GM12878 (cell line): ENCODE measurements around the gene CCDC88A. TPM values are rescaled to one million over a fixed set of nuclear protein-coding genes. Genes with fewer than 3 reads are reported as not detected.

Source experiments
- ATAC-seq: fragments of 200-7000 bp; cut with Tn5 transposase; 3 replicates; pipeline ENCODE4 v1.9.1; 2020; ENCODE audit warnings: mild to moderate bottlenecking, moderate library complexity
- BruUV-seq: library from RNA; stranded (reverse); fragments of 400-500 nt; replicated peaks from 2 replicates; lab custom pipeline; 2021; lab: Mats Ljungman, UMichigan
- CTCF ChIA-PET: fragments of 300-600 bp; sonication (Branson Sonifier 250); formaldehyde crosslinking; extraction: SDS; loops from one replicate; lab custom pipeline; 2021; ENCODE audit warnings: inconsistent platforms; lab: Yijun Ruan, JAX
- POLR2A ChIA-PET: fragments of 350-600 bp; formaldehyde crosslinking; extraction: SDS; loops from one replicate; lab custom pipeline; 2021; ENCODE audit warnings: inconsistent platforms; lab: Charles Lee
- RAD21 ChIA-PET: fragments of 300-600 bp; sonication (Branson Sonifier 250); formaldehyde crosslinking; loops from one replicate; lab custom pipeline; 2023; ENCODE audit warnings: antibody characterized with exemption; ENCODE audit not compliant: unreplicated experiment; lab: Charles Lee
- SMC1A ChIA-PET: fragments of 300-600 bp; sonication (Branson Sonifier 250); formaldehyde crosslinking; loops from one replicate; lab custom pipeline; 2023; ENCODE audit not compliant: unreplicated experiment, uncharacterized antibody; lab: Charles Lee
- DNase-seq: peaks from one replicate; pipeline ENCODE4 v3.0.0-alpha.2; 2011; ENCODE audit warnings: low read depth, low spot score
- FAIRE-seq: peaks from 3 replicates; lab custom pipeline; 2011; peaks lifted over from hg19 to GRCh38; lab: Jason Lieb, UNC
- H2AFZ ChIP-seq: 2 replicates; pipeline ENCODE4 v1.6.0; 2011; ENCODE audit warnings: low read depth, low read length, control low read depth; ENCODE audit not compliant: control insufficient read depth
- H3K27ac ChIP-seq: 2 replicates; pipeline ENCODE4 v1.5.1; 2011; ENCODE audit warnings: control low read depth; ENCODE audit not compliant: control insufficient read depth, insufficient read depth
- H3K27me3 ChIP-seq, 2 experiments: replicated peaks in 1 of 2; 2 replicates each; pipeline versions ENCODE4 v1.6.0 to v1.6.1; 2011; ENCODE audit warnings: low read length in 1 of 2; ENCODE audit not compliant: control insufficient read depth in 2 of 2, insufficient read depth in 2 of 2
- H3K36me3 ChIP-seq, 2 experiments: 2 replicates each; pipeline ENCODE4 v1.5.1; 2011; ENCODE audit warnings: low read length in 1 of 2; ENCODE audit not compliant: control insufficient read depth in 2 of 2, insufficient read depth in 2 of 2
- H3K4me1 ChIP-seq: 2 replicates; pipeline ENCODE4 v1.6.1; 2011; ENCODE audit warnings: mild to moderate bottlenecking, low read length, moderate library complexity, mixed read lengths; ENCODE audit not compliant: control insufficient read depth, insufficient read depth
- H3K4me2 ChIP-seq: 2 replicates; pipeline ENCODE4 v1.6.0; 2011; ENCODE audit warnings: control low read depth; ENCODE audit not compliant: control insufficient read depth, insufficient read depth
- H3K4me3 ChIP-seq: fragments of 200-600 bp; sonication (generic); 2 replicates; pipeline ENCODE4 v1.5.1; 2016
- H3K79me2 ChIP-seq: 2 replicates; pipeline ENCODE4 v1.6.0; 2011; ENCODE audit warnings: low read length; ENCODE audit not compliant: control insufficient read depth, insufficient read depth
- H3K9ac ChIP-seq: 2 replicates; pipeline ENCODE4 v1.8.0; 2011; ENCODE audit warnings: low read length, control low read depth, mixed read lengths; ENCODE audit not compliant: control insufficient read depth, insufficient read depth
- H3K9me3 ChIP-seq: replicated peaks from 3 replicates; pipeline ENCODE4 v1.5.1; 2011; ENCODE audit warnings: mild to moderate bottlenecking, low read length; ENCODE audit not compliant: control insufficient read depth, insufficient read depth
- H4K20me1 ChIP-seq: 2 replicates; pipeline ENCODE4 v1.6.0; 2011; ENCODE audit not compliant: control insufficient read depth, insufficient read depth
- EGR1 ChIP-seq, 2 experiments: IDR thresholded peaks; 1 replicate in 1 of 2; 2 replicates in 1 of 2; pipeline ENCODE4 v1.6.1; 2011 to 2012; ENCODE audit warnings: low read depth in 2 of 2, low read length in 2 of 2, borderline replicate concordance in 1 of 2, mild to moderate bottlenecking in 1 of 2, moderate library complexity in 1 of 2
- FOXM1 ChIP-seq: IDR thresholded peaks from 2 replicates; pipeline ENCODE4 v1.6.1; 2012; ENCODE audit warnings: low read depth, mild to moderate bottlenecking, inconsistent platforms, low read length, moderate library complexity
- IRF5 ChIP-seq: fragments of 450-650 bp; IDR thresholded peaks from 2 replicates; pipeline ENCODE4 v1.6.1; 2017; ENCODE audit warnings: borderline replicate concordance
- JUNB ChIP-seq: IDR thresholded peaks from 2 replicates; pipeline ENCODE4 v1.6.1; 2016; ENCODE audit warnings: antibody characterized with exemption, mild to moderate bottlenecking
- NFYA ChIP-seq: IDR thresholded peaks from 2 replicates; pipeline ENCODE4 v1.6.1; 2011; ENCODE audit warnings: low read depth, mild to moderate bottlenecking, low read length, improper control_type of control experiment, borderline replicate concordance
- PKNOX1 ChIP-seq: fragments of 450-650 bp; IDR thresholded peaks from 2 replicates; pipeline ENCODE4 v1.6.1; 2016; ENCODE audit warnings: mild to moderate bottlenecking
- RB1 ChIP-seq: fragments of 450-650 bp; formaldehyde crosslinking; IDR thresholded peaks from 2 replicates; pipeline ENCODE4 v1.6.1; 2017; ENCODE audit warnings: mild to moderate bottlenecking, borderline replicate concordance
- SIX5 ChIP-seq: IDR thresholded peaks from 2 replicates; pipeline ENCODE4 v1.6.1; 2011; ENCODE audit warnings: mild to moderate bottlenecking, low read depth, low read length, moderate library complexity; ENCODE audit not compliant: severe bottlenecking
- SKIL ChIP-seq: fragments of 450-650 bp; IDR thresholded peaks from 2 replicates; pipeline ENCODE4 v1.6.1; 2017; ENCODE audit warnings: mild to moderate bottlenecking, low read depth, inconsistent platforms; ENCODE audit not compliant: poor library complexity, severe bottlenecking
- SP1 ChIP-seq: IDR thresholded peaks from one replicate; pipeline ENCODE4 v1.6.1; 2011; ENCODE audit warnings: low read depth, low read length
- SPI1 ChIP-seq: IDR thresholded peaks from 2 replicates; pipeline ENCODE4 v1.6.1; 2011; ENCODE audit warnings: low read depth, mild to moderate bottlenecking, low read length, moderate library complexity, borderline replicate concordance; ENCODE audit not compliant: insufficient read depth
- WRNIP1 ChIP-seq: IDR thresholded peaks from 2 replicates; pipeline ENCODE4 v1.6.1; 2011; ENCODE audit warnings: low read depth, low read length, improper control_type of control experiment, borderline replicate concordance
- ZNF274 ChIP-seq: IDR thresholded peaks from one replicate; pipeline ENCODE4 v1.8.0; 2011; ENCODE audit not compliant: insufficient read length, insufficient read depth
- WGBS: methylation state at CpG from one replicate; pipeline ENCODE4 v1.1.6; 2016; ENCODE audit warnings: low lambda C conversion rate; ENCODE audit not compliant: insufficient replicate concordance, insufficient coverage; ENCODE audit errors: missing lambda C conversion rate; 5-methylcytosine and 5-hydroxymethylcytosine counted together
- in situ Hi-C: fragments of 300-500 bp; cut with MboI; formaldehyde crosslinking; loops from 9 replicates; pipeline ENCODE4 v1.14.3; 2018; ENCODE audit warnings: mixed read lengths
- intact Hi-C: fragments of 100-400 bp; cut with micrococcal nuclease; formaldehyde crosslinking; loops from one replicate; pipeline ENCODE4 v1.14.2; 2022; ENCODE audit not compliant: unreplicated experiment
- polyA plus RNA-seq, 11 experiments: library from polyadenylated mRNA; depleted of rRNA in 4 of 11; unstranded in 6 of 11; stranded (reverse) in 5 of 11; fragments of >200 nt; fragmentation: Nextera tagmentation in 4 of 11; fragmentation: Illumina TruSeq in 1 of 11; extraction: Ambion mirVana in 4 of 11; extraction: Trizol in 1 of 11; gene quantifications; 1 replicate in 1 of 11; 2 replicates in 10 of 11; pipeline versions ENCODE4 v1.2.1 to v1.2.3, GENCODE V29; 2011 to 2016; ENCODE audit warnings: inconsistent platforms in 2 of 11, missing spikeins in 2 of 11, low read depth in 1 of 11
- total RNA-seq, 4 experiments: library from RNA; depleted of rRNA in 3 of 4; stranded (reverse); fragments of >200 nt in 3 of 4; fragmentation: Illumina TruSeq in 1 of 4; extraction: Trizol in 1 of 4; gene quantifications; 2 replicates each; pipeline versions ENCODE4 v1.2.1 to v1.2.3, GENCODE V29; 2013 to 2021

The CCDC88A gene
- total and polyA plus RNA-seq, 10 of the 15 experiments (the other 5 are each of a cell fraction or from before 2014, with no cell fraction given), result 1.8 to 71.6 (median 45.9) TPM

- no peak for TF ChIP-seq SKIL
- no peak for TF ChIP-seq SPI1
- no peak for TF ChIP-seq SP1
These were observed 136.6 kb downstream of the CCDC88A start (continued) for GRCh38 chr2:55283083-55283482.

GRCh38 chr2:55282110-55282917 is 137.3 kb downstream of the CCDC88A start:
- peak; percentile 90 for FAIRE-seq
- CTCF ChIA-PET, result interaction anchor here (1.3 kb wide), 1 partner anchor 14 kb away, joined by 3 read pairs; no protein-coding TSS in a partner anchor
- peak; percentile 99 for ATAC-seq
- TF ChIP-seq RB1, result peak; percentile 69; the same call in 1 of the 2 replicates
- no peak for TF ChIP-seq SKIL
- TF ChIP-seq IRF5, result no peak
- no peak for TF ChIP-seq WRNIP1
- no peak for TF ChIP-seq ZNF274
- peak; percentile 25; the same call in 1 of the 2 replicates for TF ChIP-seq PKNOX1
- TF ChIP-seq JUNB, result no peak
- TF ChIP-seq NFYA, result no peak
- TF ChIP-seq FOXM1, result no peak
- no peak for TF ChIP-seq EGR1 (IDR thresholded peaks at IDR 0.05; ENCODE audit: borderline replicate concordance in 1 of 2, low read depth in 2 of 2, low read length in 2 of 2)
- TF ChIP-seq SIX5, result no peak

More at GRCh38 chr2:55282110-55282917, 137.3 kb downstream of the CCDC88A start:
- peak overlapping the region; percentile 77 for H3K4me3 ChIP-seq
- 4% methylated on average over 60 of the region's 60 CpGs for WGBS
- peak overlapping the region; percentile 69 for H3K27ac ChIP-seq
- peaks cover 4% of the 10 kb centered on the region; the same call in 1 of the 2 replicates for H3K4me1 ChIP-seq
- DNase-seq, result peak; percentile 56
- in situ Hi-C loops (no loop called here), intact Hi-C loops (loop anchor here (2.0 to 10.0 kb wide), 2 partner anchors 50 to 332 kb away; partner anchors contain the start of genes CLHC1, PPP4R3B and RPS27A)
- peak overlapping the region; percentile 75 for H3K9ac ChIP-seq
- SMC1A ChIA-PET, result interaction anchor here (0.8 to 2.1 kb wide), 3 partner anchors 12 to 22 kb away, joined by 3 to 9 read pairs (median 3); partner anchors contain the start of gene MTIF2
- no peaks in the 10 kb centered on the region for H3K9me3 ChIP-seq
- H3K79me2 ChIP-seq, result peaks cover 16% of the 10 kb centered on the region
- POLR2A ChIA-PET, result no interaction called here
- H3K4me2 ChIP-seq, result peak overlapping the region; percentile 76
- H2AFZ ChIP-seq, result peak overlapping the region; percentile 84
- BruUV-seq, result TSS peak; percentile 84
- RAD21 ChIA-PET, result interaction anchor here (1.2 kb wide), 1 partner anchor 12 kb away, joined by 3 read pairs; no protein-coding TSS in a partner anchor
- no peaks in the 10 kb centered on the region; a peak in 1 of 4 replicates for H3K36me3 ChIP-seq
- H3K27me3 ChIP-seq, result no peaks in the 10 kb centered on the region
- H4K20me1 ChIP-seq, result no peaks in the 10 kb centered on the region
